ENCODE results near the gene GUCY2F.

GRCh38 chrX:109344678-109345077 lies 137.2 kb downstream of the GUCY2F start:
- TF ChIP-seq CTBP1 (IDR thresholded peaks at IDR 0.05; ENCODE audit: borderline replicate concordance) = no peak
- TF ChIP-seq BHLHE40 (IDR thresholded peaks at IDR 0.05; ENCODE audit: borderline replicate concordance) = no peak
- no peak for TF ChIP-seq FOXM1 (IDR thresholded peaks at IDR 0.05; ENCODE audit: borderline replicate concordance)
- no peak for TF ChIP-seq PKNOX1 (IDR thresholded peaks at IDR 0.05)
- no peak for TF ChIP-seq TARDBP (IDR thresholded peaks at IDR 0.05)
- TF ChIP-seq SUZ12 (IDR thresholded peaks at IDR 0.05) = no peak
- TF ChIP-seq FOXK2 (IDR thresholded peaks at IDR 0.05) = no peak
- no peak for TF ChIP-seq ZNF384 (IDR thresholded peaks at IDR 0.05)
- TF ChIP-seq SP1 (IDR thresholded peaks at IDR 0.05) = no peak
- TF ChIP-seq LEF1 (IDR thresholded peaks at IDR 0.05; ENCODE audit: borderline replicate concordance) = no peak
- no peak for TF ChIP-seq ELF4 (IDR thresholded peaks at IDR 0.05)
- no peak for TF ChIP-seq FOXA1 (IDR thresholded peaks at IDR 0.05)

Data from HEK293T (cell line).